Thymus (tissue), 11 donors: ENCODE results near the gene GLRA2. TPM values are rescaled to one million over a fixed set of nuclear protein-coding genes. Genes with fewer than 3 reads are reported as not detected.

ENCODE experiments used
- DNase-seq, 9 donors: peaks; one replicate each; pipeline ENCODE4 v3.0.0-alpha.2; 2013; ENCODE audit warnings: low spot score in 9 of 9, low read depth in 6 of 9, missing footprints in 1 of 9
- H3K27ac ChIP-seq, 2 donors: one replicate each; pipeline ENCODE4 v1.5.1; 2013; ENCODE audit warnings: control low read depth in 1 of 2, low read depth in 1 of 2, low read length in 1 of 2, mild to moderate bottlenecking in 1 of 2, moderate library complexity in 1 of 2
- H3K27me3 ChIP-seq, 2 donors: one replicate each; pipeline ENCODE4 v1.5.1; 2013; ENCODE audit warnings: low read length in 1 of 2; ENCODE audit not compliant: control insufficient read depth in 2 of 2, insufficient read depth in 1 of 2
- H3K36me3 ChIP-seq, 2 donors: one replicate each; pipeline ENCODE4 v1.5.1; 2013; ENCODE audit warnings: low read length in 1 of 2, mild to moderate bottlenecking in 1 of 2, moderate library complexity in 1 of 2; ENCODE audit not compliant: control insufficient read depth in 2 of 2, insufficient read depth in 2 of 2
- H3K4me1 ChIP-seq, 2 donors: one replicate each; pipeline ENCODE4 v1.5.1; 2013; ENCODE audit warnings: low read length in 2 of 2; ENCODE audit not compliant: control insufficient read depth in 2 of 2, insufficient read depth in 2 of 2
- H3K4me3 ChIP-seq, 2 donors: one replicate each; pipeline ENCODE4 v1.5.1; 2013; ENCODE audit warnings: low read length in 2 of 2, control low read depth in 1 of 2, mild to moderate bottlenecking in 1 of 2
- H3K9me3 ChIP-seq, 2 donors: one replicate each; pipeline ENCODE4 v1.5.1; 2013; ENCODE audit warnings: low read length in 1 of 2, mild to moderate bottlenecking in 1 of 2; ENCODE audit not compliant: control insufficient read depth in 2 of 2, insufficient read depth in 1 of 2
- WGBS: extraction: QIAGEN DNeasy Blood & Tissue Kit; methylation state at CpG from one replicate; pipeline ENCODE4 v1.1.7; 2013; 5-methylcytosine and 5-hydroxymethylcytosine counted together
- polyA plus RNA-seq: library from polyadenylated mRNA; stranded (reverse); fragments of 200-250 nt; gene quantifications from one replicate; pipeline ENCODE4 v1.2.3, GENCODE V29; 2013
- total RNA-seq: library from RNA; stranded (reverse); fragments of 120-200 nt; gene quantifications from one replicate; pipeline ENCODE4 v1.2.4, GENCODE V29; 2013
- donor health status: healthy.

Gene GLRA2
- total and polyA plus RNA-seq, 2 donors = under 0.01 TPM; not detected in 1

DNA sequence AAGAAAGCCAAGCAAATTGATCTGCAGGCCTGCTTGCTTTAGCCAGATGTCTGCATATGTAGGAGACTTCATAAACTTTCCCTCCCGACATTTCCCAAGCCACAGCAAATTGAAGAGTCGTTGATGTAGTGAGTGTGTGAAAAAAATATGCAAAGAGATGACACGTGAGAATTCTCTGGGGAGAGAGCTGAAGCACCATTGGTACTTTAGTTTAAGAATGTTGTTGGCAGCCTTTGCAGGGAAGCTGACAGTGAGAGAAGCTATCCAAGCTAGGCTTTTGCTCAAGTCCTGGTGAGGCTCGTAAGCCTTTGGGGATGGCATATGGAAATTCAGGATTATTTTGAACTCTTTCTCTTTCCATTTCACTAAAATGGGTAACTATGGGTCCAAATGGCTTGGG, 87.5 kb downstream of the GLRA2 start:
- H3K9me3 ChIP-seq = no peaks in the 10 kb centered on the region
- no peaks in the 10 kb centered on the region for H3K36me3 ChIP-seq
- no peak overlapping the region for H3K4me3 ChIP-seq
- 65% methylated on average over 4 of the region's 4 CpGs for WGBS
- H3K4me1 ChIP-seq = no peaks in the 10 kb centered on the region
- DNase-seq = no peak
- H3K27ac ChIP-seq = no peak overlapping the region
- H3K27me3 ChIP-seq = no peaks in the 10 kb centered on the region

DNA sequence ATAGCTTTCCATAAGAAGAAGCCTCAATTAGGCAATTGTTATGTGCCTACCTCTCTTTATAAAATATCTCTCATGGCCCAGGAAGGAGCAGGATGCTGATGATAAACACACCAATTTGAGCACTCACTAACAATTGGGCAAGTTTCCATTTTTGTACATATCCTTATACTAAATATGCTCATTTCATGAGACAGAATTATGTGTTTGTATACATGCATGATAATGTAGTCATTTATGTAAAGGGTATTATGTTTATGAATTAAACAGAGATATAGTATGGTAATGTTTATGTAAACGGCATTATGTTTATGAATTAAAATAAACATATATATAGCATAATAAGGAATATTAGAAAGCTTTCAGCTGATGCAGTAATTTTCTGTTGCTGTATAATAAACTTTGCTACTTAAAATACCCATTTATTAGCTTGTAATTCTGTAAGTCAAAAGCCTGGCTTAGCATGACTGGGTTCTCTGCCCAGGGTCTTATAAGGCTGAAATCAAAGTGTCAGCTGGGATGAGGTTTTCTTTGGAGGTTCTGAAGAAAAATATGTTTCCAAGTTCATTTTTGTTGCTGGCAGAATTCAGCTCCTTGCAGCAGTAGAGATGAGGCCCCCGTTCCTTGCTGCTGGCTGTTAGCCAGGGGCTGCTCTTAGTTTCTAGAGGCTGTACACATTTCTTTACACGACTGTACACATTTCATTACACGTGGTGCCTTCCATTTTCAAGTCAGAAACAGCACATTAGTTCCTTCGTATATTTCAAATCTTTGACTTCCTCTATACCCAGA, 89.0 kb downstream of the GLRA2 start:
- WGBS = 87% methylated on average over 5 of the region's 5 CpGs
- H3K4me1 ChIP-seq = no peaks in the 10 kb centered on the region

DNA sequence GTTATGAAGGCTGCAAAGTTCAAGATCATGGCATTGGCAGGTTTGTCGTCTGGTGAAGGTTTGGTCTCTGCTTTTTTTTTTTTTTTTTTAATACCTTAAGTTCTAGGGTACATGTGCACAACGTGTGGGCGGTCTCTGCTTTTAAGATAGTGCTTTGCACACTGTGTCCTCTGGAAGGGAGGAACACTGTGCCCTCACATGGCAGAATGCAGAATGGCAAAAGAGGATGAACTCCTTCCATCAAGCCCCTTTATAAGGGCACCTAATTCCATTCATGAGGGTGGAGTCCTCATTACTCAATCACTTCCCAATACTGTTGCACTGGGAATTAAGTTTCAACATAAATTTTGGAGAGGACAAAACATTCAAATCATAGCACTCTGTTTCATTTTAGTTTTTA, 101.4 kb downstream of the GLRA2 start:
- H3K36me3 ChIP-seq = no peaks in the 10 kb centered on the region
- 75% methylated on average over 3 of the region's 3 CpGs for WGBS
- no peaks in the 10 kb centered on the region for H3K9me3 ChIP-seq
- no peak for DNase-seq
- H3K27me3 ChIP-seq = no peaks in the 10 kb centered on the region
- no peak overlapping the region for H3K4me3 ChIP-seq
- H3K4me1 ChIP-seq = no peaks in the 10 kb centered on the region
- H3K27ac ChIP-seq = no peak overlapping the region

More for the DNA sequence above, 89.0 kb downstream of the GLRA2 start:
- Histone ChIP-seq H3K4me3 (no peak overlapping the region), H3K9me3 (no peaks in the 10 kb centered on the region), H3K27ac (no peak overlapping the region), H3K27me3 (no peaks in the 10 kb centered on the region), H3K36me3 (no peaks in the 10 kb centered on the region)
- no peak for DNase-seq

DNA sequence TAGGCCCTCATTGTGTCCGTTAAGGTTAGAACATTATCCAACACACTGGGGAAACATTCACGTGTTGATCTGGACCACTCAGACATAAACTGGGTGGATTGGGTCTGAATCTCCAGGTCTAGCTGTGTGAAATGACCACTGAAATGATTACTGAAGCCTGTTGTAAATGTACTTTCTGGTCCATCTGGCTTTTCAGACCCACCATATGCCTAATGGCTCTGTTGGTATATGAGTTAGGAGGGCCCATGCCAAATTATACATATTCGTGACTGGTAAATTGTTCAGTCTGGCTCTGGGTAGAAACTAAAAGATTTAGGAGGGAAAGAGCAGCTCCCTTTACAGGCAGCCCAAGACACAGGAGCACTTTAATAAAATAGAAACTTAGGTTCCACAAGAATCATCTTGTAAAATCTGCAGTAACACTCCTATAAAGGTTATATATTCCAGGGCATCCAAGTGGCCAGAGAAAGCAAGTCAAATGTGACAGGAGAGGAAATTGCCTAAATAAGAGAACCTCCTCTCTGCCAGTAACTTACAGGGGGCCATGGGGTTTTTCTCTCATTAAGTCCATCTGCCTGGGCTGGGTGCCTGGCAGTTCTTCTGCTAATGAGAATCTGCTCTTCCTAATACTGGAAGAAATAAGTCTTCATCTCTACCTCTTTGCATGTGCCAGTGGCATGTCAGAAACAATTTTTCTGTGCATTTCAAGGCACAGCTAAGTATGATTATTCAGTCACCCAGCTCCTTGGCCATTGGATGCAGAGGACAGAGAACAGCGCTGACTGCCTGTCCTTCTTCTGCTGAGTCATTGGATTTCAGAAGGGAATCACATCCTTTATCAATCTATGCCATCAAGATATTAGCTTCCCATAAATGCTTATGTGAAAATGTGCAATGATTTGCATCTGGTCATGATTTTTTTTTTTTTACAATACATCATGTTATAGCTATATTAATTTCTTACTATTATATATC, 112.6 kb downstream of the GLRA2 start:
- no peak for DNase-seq
- no peaks in the 10 kb centered on the region for H3K36me3 ChIP-seq
- WGBS = 91% methylated on average over 4 of the region's 4 CpGs
- H3K9me3 ChIP-seq = no peaks in the 10 kb centered on the region
- no peak overlapping the region for H3K4me3 ChIP-seq
- H3K27me3 ChIP-seq = no peaks in the 10 kb centered on the region
- no peaks in the 10 kb centered on the region for H3K4me1 ChIP-seq
- H3K27ac ChIP-seq = no peak overlapping the region

DNA sequence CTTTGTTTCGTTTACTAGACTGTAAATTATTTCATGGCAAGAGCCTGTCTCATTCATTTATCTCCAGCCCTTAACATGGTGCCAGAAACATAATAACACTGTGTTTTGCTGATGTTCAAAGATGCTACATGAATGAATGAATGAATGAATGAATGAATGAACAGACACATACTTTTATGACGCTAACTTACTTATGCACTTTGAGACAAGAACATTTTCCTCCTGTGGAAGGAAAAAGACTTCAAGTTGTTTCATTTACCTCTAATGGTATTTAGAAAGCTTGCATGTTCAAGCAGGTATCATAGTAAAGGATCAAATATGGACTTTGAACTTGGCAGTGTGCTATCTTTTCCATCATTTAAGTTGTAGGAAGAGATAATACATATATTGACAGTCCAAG, 131.6 kb downstream of the GLRA2 start:
- Histone ChIP-seq H3K36me3 (no peaks in the 10 kb centered on the region), H3K4me3 (no peak overlapping the region), H3K9me3 (no peaks in the 10 kb centered on the region), H3K4me1 (no peaks in the 10 kb centered on the region), H3K27ac (no peak overlapping the region), H3K27me3 (no peaks in the 10 kb centered on the region)
- no peak for DNase-seq
- 77% methylated on average over 2 of the region's 2 CpGs for WGBS

DNA sequence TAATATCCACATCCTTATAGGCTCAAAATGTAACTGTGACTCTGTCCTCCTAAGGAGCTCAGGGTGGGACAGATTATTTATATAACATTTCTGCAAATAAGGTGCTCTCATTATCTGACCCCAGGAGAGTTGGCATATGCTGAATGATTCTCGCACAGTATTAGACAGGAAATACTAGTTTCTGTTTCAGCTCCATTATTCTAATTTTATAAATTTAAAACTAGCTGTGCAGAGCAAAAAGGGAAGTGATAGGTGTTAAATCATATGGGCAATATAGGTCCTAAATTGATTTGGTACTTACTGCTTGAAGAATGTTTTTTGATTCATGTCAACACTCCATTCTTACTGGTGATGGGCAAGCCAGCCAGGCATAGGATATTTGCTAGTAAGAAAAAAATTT, 141.5 kb downstream of the GLRA2 start:
- Histone ChIP-seq H3K36me3 (no peaks in the 10 kb centered on the region), H3K27me3 (no peaks in the 10 kb centered on the region), H3K4me1 (no peaks in the 10 kb centered on the region), H3K9me3 (no peaks in the 10 kb centered on the region), H3K27ac (no peak overlapping the region), H3K4me3 (no peak overlapping the region)
- DNase-seq = no peak
- WGBS = 35% methylated on average over 1 of the region's 1 CpG

DNA sequence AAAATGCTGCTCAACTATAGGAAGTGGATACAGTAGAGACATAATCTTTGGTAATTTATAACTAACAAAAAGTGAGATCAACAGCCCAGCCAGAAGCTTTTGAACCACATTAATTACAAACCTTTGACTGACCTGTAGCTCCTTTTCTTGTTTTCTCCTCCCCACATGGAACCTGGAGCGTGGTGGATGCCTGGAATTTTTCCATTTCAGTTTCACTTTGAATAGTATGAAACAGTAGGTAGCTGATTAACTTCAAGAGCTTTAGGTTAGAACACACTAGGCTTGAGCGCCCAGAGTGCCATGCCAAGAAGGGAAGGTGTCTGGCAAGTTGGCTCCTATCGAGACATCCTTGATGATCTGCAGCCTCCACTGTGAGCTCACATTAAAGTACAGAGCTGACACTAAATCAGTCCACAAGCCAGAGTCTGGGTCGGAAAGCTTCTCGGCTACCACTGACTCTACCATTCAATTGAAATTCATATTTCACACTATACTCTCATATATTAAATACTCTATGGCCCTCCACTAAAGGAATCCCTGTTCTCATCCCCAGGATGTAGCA, 143.4 kb downstream of the GLRA2 start:
- Histone ChIP-seq H3K27ac (no peak overlapping the region), H3K27me3 (no peaks in the 10 kb centered on the region), H3K4me1 (no peaks in the 10 kb centered on the region), H3K36me3 (no peaks in the 10 kb centered on the region), H3K9me3 (no peaks in the 10 kb centered on the region), H3K4me3 (no peak overlapping the region)
- no peak for DNase-seq
- WGBS = 92% methylated on average over 5 of the region's 5 CpGs

DNA sequence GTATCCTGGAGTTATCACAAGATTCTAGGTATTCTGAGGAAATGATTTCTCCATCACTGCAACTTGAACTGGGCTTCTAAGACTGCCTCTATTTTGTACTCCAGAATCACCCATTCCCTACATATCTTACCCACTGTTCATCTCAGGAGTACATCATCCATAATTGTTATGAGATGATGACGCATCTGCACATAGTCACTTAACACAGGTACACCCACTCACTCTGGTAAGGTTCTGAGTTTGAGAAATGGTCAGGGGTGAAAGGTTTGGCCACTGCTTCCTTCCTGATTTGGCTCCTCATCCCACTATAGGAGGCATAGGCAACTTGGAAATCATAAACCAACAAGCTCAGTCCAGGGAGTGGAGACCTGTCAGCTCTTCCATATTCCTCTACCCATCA, 143.9 kb downstream of the GLRA2 start:
- Histone ChIP-seq H3K4me1 (no peaks in the 10 kb centered on the region), H3K36me3 (no peaks in the 10 kb centered on the region), H3K27ac (no peak overlapping the region), H3K9me3 (no peaks in the 10 kb centered on the region), H3K27me3 (no peaks in the 10 kb centered on the region), H3K4me3 (no peak overlapping the region)
- DNase-seq = no peak
- WGBS = 100% methylated on average over 1 of the region's 1 CpG

DNA sequence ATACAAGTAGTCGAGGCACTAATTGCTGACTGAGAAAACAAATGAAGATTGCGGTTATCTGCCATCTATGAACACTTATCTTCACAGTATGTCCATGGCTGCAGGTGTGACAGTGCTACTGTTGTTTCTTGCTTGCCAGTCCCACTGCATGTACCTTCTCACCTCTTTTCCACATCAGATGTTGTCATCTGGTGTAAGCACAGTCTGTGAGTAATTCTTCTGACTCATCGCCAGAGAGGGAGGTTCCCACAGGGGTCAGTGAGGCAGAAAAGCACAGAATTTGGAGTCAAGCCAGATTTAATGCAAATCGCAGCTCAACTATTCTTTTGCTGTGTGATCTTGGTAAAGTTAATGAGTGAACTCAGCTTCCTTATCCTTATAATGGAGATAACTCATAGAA, 144.4 kb downstream of the GLRA2 start:
- H3K4me1 ChIP-seq = no peaks in the 10 kb centered on the region
- no peak for DNase-seq
- no peaks in the 10 kb centered on the region for H3K27me3 ChIP-seq
- H3K4me3 ChIP-seq = no peak overlapping the region
- H3K36me3 ChIP-seq = no peaks in the 10 kb centered on the region
- no peak overlapping the region for H3K27ac ChIP-seq
- H3K9me3 ChIP-seq = no peaks in the 10 kb centered on the region
- WGBS = 92% methylated on average over 4 of the region's 4 CpGs
